DND-41 (cell line): ENCODE data around the gene ZNF511.

Experiments
- ATAC-seq: fragments of 200-7000 bp; cut with Tn5 transposase; 3 replicates; pipeline ENCODE4 v1.9.1; 2021; ENCODE audit warnings: low read depth; ENCODE audit not compliant: insufficient read depth
- DNase-seq: peaks from one replicate; pipeline ENCODE4 v3.0.0-alpha.2; 2020
- H2AFZ ChIP-seq: 2 replicates; pipeline ENCODE4 v1.6.0; 2012; ENCODE audit warnings: low read depth, low read length
- H3K27ac ChIP-seq: 2 replicates; pipeline ENCODE4 v1.5.1; 2012; ENCODE audit warnings: low read length, inconsistent platforms
- H3K27me3 ChIP-seq: fragments of 200-600 bp; sonication (generic); 2 replicates; pipeline ENCODE4 v1.6.0; 2012; ENCODE audit warnings: low read length, mild to moderate bottlenecking, inconsistent platforms; ENCODE audit not compliant: insufficient read depth, poor library complexity
- H3K36me3 ChIP-seq: 2 replicates; pipeline ENCODE4 v1.5.1; 2012; ENCODE audit warnings: low read length, inconsistent platforms; ENCODE audit not compliant: insufficient read depth
- H3K4me1 ChIP-seq: 2 replicates; pipeline ENCODE4 v1.5.1; 2012; ENCODE audit warnings: mild to moderate bottlenecking, low read length; ENCODE audit not compliant: insufficient read depth
- H3K4me2 ChIP-seq: 2 replicates; pipeline ENCODE4 v1.6.0; 2012; ENCODE audit warnings: mild to moderate bottlenecking, moderate library complexity, low read length, inconsistent platforms; ENCODE audit not compliant: insufficient read depth
- H3K4me3 ChIP-seq, 2 experiments: fragments of 200-600 bp in 1 of 2; shearing (Covaris generic) in 1 of 2; 2 replicates each; pipeline ENCODE4 v1.5.1; 2012 to 2016; ENCODE audit warnings: inconsistent platforms in 2 of 2, low read length in 2 of 2, mild to moderate bottlenecking in 2 of 2, low read depth in 1 of 2, moderate library complexity in 1 of 2
- H3K79me2 ChIP-seq: 2 replicates; pipeline ENCODE4 v1.6.0; 2012; ENCODE audit warnings: low read length, inconsistent platforms; ENCODE audit not compliant: insufficient read depth
- H3K9ac ChIP-seq: 2 replicates; pipeline ENCODE4 v1.6.0; 2012; ENCODE audit warnings: low read depth, mild to moderate bottlenecking, inconsistent platforms, low read length, moderate library complexity
- H3K9me3 ChIP-seq: 2 replicates; pipeline ENCODE4 v1.5.1; 2012; ENCODE audit warnings: low read length, moderate library complexity, mild to moderate bottlenecking, inconsistent platforms; ENCODE audit not compliant: insufficient read depth, severe bottlenecking
- H4K20me1 ChIP-seq: 2 replicates; pipeline ENCODE4 v1.6.0; 2012; ENCODE audit warnings: low read length; ENCODE audit not compliant: insufficient read depth
- EZH2 ChIP-seq: IDR thresholded peaks from 3 replicates; pipeline ENCODE4 v1.6.1; 2012; ENCODE audit warnings: borderline replicate concordance, low read depth, mild to moderate bottlenecking, moderate library complexity, low read length, inconsistent platforms; ENCODE audit not compliant: severe bottlenecking
- TF ChIP-seq, protein P1 (sequence below): IDR thresholded peaks from 2 replicates; pipeline ENCODE4 v1.5.1; 2012; ENCODE audit warnings: borderline replicate concordance, low read length, moderate library complexity, mild to moderate bottlenecking; ENCODE audit not compliant: poor library complexity, severe bottlenecking; ENCODE audit errors: extremely low read depth

Gene ZNF511

GRCh38 chr10:133329491-133330202 is 20.9 kb downstream of the ZNF511 start:
- H3K9ac ChIP-seq: 0 out of 2 replicates have a peak overlapping the region, but pooled peaks have one; percentile 24
- DNase-seq (peak; percentile 87), ATAC-seq (peak; percentile 99)
- no peak overlapping the region for H2AFZ ChIP-seq
- H4K20me1 ChIP-seq: no peaks in the 10 kb centered on the region
- peaks cover 8% of the 10 kb centered on the region for H3K27me3 ChIP-seq
- no peak for TF ChIP-seq EZH2
- TF ChIP-seq, protein P1, sequence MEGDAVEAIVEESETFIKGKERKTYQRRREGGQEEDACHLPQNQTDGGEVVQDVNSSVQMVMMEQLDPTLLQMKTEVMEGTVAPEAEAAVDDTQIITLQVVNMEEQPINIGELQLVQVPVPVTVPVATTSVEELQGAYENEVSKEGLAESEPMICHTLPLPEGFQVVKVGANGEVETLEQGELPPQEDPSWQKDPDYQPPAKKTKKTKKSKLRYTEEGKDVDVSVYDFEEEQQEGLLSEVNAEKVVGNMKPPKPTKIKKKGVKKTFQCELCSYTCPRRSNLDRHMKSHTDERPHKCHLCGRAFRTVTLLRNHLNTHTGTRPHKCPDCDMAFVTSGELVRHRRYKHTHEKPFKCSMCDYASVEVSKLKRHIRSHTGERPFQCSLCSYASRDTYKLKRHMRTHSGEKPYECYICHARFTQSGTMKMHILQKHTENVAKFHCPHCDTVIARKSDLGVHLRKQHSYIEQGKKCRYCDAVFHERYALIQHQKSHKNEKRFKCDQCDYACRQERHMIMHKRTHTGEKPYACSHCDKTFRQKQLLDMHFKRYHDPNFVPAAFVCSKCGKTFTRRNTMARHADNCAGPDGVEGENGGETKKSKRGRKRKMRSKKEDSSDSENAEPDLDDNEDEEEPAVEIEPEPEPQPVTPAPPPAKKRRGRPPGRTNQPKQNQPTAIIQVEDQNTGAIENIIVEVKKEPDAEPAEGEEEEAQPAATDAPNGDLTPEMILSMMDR: peak; percentile 91
- H3K27ac ChIP-seq: no peak overlapping the region
- no peak overlapping the region; a peak in 1 of 4 replicates for H3K4me3 ChIP-seq
- no peaks in the 10 kb centered on the region for H3K36me3 ChIP-seq
- H3K9me3 ChIP-seq: no peaks in the 10 kb centered on the region
- H3K4me1 ChIP-seq: peaks cover 12% of the 10 kb centered on the region
- H3K4me2 ChIP-seq: peak overlapping the region; percentile 58
- no peaks in the 10 kb centered on the region for H3K79me2 ChIP-seq

DNA sequence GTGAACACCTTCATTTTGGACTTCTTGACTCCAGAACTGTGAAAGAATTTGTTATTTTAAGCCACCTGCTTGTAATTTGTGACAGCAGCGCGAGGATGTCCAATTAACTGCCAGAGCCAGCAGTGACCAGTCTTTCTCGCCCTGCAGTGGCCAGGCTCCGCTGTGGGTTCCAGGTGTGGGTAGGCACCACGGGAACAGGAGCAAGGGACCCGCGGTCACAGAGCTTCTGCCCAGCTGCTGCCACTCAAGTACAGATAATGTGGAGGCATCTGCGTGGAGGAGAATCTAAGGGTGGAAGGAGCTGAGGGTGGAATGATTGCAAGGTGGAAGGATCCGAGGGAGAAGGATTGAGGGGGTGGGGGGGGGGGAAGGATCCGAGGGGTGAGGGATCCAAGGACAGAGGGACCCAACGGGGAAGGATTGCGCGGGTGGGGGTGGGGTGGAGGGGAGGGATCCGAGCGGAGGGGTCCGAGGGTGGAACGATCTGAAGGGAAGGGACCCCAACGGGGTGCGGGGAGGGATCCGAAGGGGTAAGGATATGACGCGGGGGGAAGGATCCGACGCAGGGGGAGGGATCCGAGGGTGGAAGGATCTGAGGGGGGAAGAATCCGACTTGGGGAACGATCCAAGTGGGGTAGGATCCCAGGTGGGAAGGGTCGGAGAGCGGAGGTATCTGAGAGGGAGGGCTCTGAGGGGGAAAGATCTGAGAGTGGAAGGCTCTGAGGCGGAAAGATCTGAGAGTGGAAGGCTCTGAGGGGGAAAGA is 24.4 kb downstream of the ZNF511 start:
- ATAC-seq (no peak), DNase-seq (no peak)
- H4K20me1 ChIP-seq: no peaks in the 10 kb centered on the region; the same call in 1 of the 2 replicates
- H3K9ac ChIP-seq: no peak overlapping the region
- H3K36me3 ChIP-seq: no peaks in the 10 kb centered on the region
- H3K27me3 ChIP-seq: peaks cover 8% of the 10 kb centered on the region
- no peak overlapping the region for H3K4me2 ChIP-seq
- H3K27ac ChIP-seq: no peak overlapping the region
- H3K4me1 ChIP-seq: peaks cover 4% of the 10 kb centered on the region
- no peak overlapping the region for H3K4me3 ChIP-seq
- no peaks in the 10 kb centered on the region for H3K79me2 ChIP-seq
- H3K9me3 ChIP-seq: no peaks in the 10 kb centered on the region
- H2AFZ ChIP-seq: no peak overlapping the region
- no peak for TF ChIP-seq EZH2
- TF ChIP-seq, protein P1: no peak

DNA sequence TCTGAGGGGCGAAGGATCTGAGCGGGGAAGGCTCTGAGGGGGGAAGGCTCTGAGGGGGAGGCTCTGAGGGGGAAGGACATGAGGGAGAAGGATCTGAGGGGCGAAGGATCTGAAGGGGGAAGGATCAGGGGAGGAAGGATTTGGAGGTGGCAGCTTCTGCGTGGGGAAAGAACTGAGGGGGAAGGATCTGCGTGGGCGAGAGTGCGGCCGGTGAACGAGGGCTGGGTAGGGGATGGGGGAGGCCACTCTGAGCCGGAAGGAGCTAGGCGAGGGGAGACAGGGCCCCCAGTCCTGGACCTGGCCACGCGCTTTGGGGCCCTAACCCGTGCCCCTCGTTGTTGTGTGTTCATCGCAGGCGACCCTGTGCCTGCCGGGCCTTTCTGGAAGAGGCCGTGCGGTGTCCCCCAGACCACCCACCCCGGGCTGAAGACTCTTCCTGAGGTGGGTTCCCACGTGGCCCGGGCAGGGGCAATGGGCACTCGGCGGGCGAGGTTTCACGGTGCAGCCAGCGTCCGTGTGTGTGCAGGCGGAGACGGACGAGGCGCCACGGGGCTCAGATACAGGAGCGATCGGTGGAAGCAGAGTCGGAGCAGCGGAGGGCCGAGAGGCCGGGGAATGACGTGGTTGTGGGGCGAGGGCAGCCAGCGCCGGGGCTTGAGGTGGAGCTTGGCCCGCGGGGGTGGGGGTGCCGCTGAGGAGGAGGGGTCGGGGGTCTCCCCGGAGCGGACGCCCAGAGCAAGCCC is 26.0 kb downstream of the ZNF511 start:
- Histone ChIP-seq H3K79me2 (no peaks in the 10 kb centered on the region), H3K4me2 (no peak overlapping the region), H3K9ac (no peak overlapping the region), H3K27me3 (peaks cover 5% of the 10 kb centered on the region), H3K27ac (no peak overlapping the region), H3K36me3 (no peaks in the 10 kb centered on the region), H3K4me3 (no peak overlapping the region), H3K9me3 (no peaks in the 10 kb centered on the region), H4K20me1 (no peaks in the 10 kb centered on the region; the same call in 1 of the 2 replicates), H3K4me1 (peaks cover 4% of the 10 kb centered on the region), H2AFZ (no peak overlapping the region)
- ATAC-seq: no peak
- DNase-seq: no peak
- TF ChIP-seq EZH2: no peak
- TF ChIP-seq, protein P1: no peak
